ENCODE data around the gene ZNF211. TPM values are rescaled to one million over a fixed set of nuclear protein-coding genes. Genes with fewer than 3 reads are reported as not detected.

ZNF211 gene
- total RNA-seq, 1 donor from 2014 or later = 28.7 TPM

GRCh38 chr19:57623091-57623490, 9.9 kb upstream of the ZNF211 start:
- no peak for DNase-seq (ENCODE audit: low spot score in 2 of 2, unreplicated experiment in 2 of 2)
- Mint-ChIP-seq H3K4me1 (no peaks in the 10 kb centered on the region), H3K36me3 (peaks cover 87% of the 10 kb centered on the region), H3K27ac (no peak overlapping the region), H3K4me3 (no peak overlapping the region), H3K27me3 (ENCODE audit: low read depth) (no peaks in the 10 kb centered on the region), H3K9me3 (peaks cover 79% of the 10 kb centered on the region)
- TF ChIP-seq CTCF (IDR thresholded peaks at IDR 0.05; ENCODE audit: unreplicated experiment) = no peak

- TF ChIP-seq CTCF (IDR thresholded peaks at IDR 0.05; ENCODE audit: unreplicated experiment) = no peak
- peaks cover 42% of the 10 kb centered on the region for H3K9me3 Mint-ChIP-seq
- H3K27me3 Mint-ChIP-seq (ENCODE audit: low read depth) = no peaks in the 10 kb centered on the region
- peaks cover 17% of the 10 kb centered on the region for H3K4me1 Mint-ChIP-seq
- no peak for DNase-seq (ENCODE audit: low spot score in 2 of 2, unreplicated experiment in 2 of 2)
- peaks cover 58% of the 10 kb centered on the region for H3K36me3 Mint-ChIP-seq
- H3K27ac Mint-ChIP-seq = peak overlapping the region; percentile 49
- H3K4me3 Mint-ChIP-seq = peak overlapping the region; percentile 93
Measured at GRCh38 chr19:57633832-57634131, 814 bp downstream of the ZNF211 start.

GRCh38 chr19:57637379-57637778, 4.4 kb downstream of the ZNF211 start:
- Mint-ChIP-seq H3K9me3 (peaks cover 66% of the 10 kb centered on the region), H3K27ac (no peak overlapping the region), H3K36me3 (peaks cover 74% of the 10 kb centered on the region), H3K4me3 (no peak overlapping the region), H3K4me1 (peaks cover 17% of the 10 kb centered on the region), H3K27me3 (ENCODE audit: low read depth) (no peaks in the 10 kb centered on the region)
- TF ChIP-seq CTCF (IDR thresholded peaks at IDR 0.05; ENCODE audit: unreplicated experiment) = no peak
- DNase-seq (ENCODE audit: low spot score in 2 of 2, unreplicated experiment in 2 of 2) = no peak

- Mint-ChIP-seq H3K27ac (no peak overlapping the region), H3K9me3 (peaks cover 72% of the 10 kb centered on the region), H3K27me3 (ENCODE audit: low read depth) (no peaks in the 10 kb centered on the region), H3K36me3 (peaks cover 73% of the 10 kb centered on the region), H3K4me3 (no peak overlapping the region), H3K4me1 (no peaks in the 10 kb centered on the region)
- no peak for DNase-seq (ENCODE audit: low spot score in 2 of 2, unreplicated experiment in 2 of 2)
- TF ChIP-seq CTCF (IDR thresholded peaks at IDR 0.05; ENCODE audit: unreplicated experiment) = no peak
Measured at GRCh38 chr19:57641715-57642234, 8.8 kb downstream of the ZNF211 start.

- H3K27ac Mint-ChIP-seq = no peak overlapping the region
- no peaks in the 10 kb centered on the region for H3K4me1 Mint-ChIP-seq
- TF ChIP-seq CTCF (IDR thresholded peaks at IDR 0.05; ENCODE audit: unreplicated experiment) = no peak
- no peaks in the 10 kb centered on the region for H3K27me3 Mint-ChIP-seq (ENCODE audit: low read depth)
- peaks cover 70% of the 10 kb centered on the region for H3K9me3 Mint-ChIP-seq
- DNase-seq (ENCODE audit: low spot score in 2 of 2, unreplicated experiment in 2 of 2) = no peak
- peaks cover 66% of the 10 kb centered on the region for H3K36me3 Mint-ChIP-seq
- H3K4me3 Mint-ChIP-seq = no peak overlapping the region
Measured at GRCh38 chr19:57642396-57643046, 9.6 kb downstream of the ZNF211 start.

Data from mesothelial cell of epicardium (in vitro differentiated cells).